ENCODE results near the gene LRRK1. TPM values are rescaled to one million over a fixed set of nuclear protein-coding genes. Genes with fewer than 3 reads are reported as not detected.

LRRK1 gene
- total RNA-seq, 2 experiments from 2014 or later = 0.29 to 0.30 TPM

- Mint-ChIP-seq H3K36me3 (no peaks in the 10 kb centered on the region), H3K27me3 (no peaks in the 10 kb centered on the region), H3K4me1 (no peaks in the 10 kb centered on the region), H3K27ac (no peak overlapping the region), H3K9me3 (no peaks in the 10 kb centered on the region), H3K4me3 (no peak overlapping the region)
- no peak for DNase-seq
Observed at GRCh38 chr15:101054991-101055390, 135.8 kb downstream of the LRRK1 start.

DNA sequence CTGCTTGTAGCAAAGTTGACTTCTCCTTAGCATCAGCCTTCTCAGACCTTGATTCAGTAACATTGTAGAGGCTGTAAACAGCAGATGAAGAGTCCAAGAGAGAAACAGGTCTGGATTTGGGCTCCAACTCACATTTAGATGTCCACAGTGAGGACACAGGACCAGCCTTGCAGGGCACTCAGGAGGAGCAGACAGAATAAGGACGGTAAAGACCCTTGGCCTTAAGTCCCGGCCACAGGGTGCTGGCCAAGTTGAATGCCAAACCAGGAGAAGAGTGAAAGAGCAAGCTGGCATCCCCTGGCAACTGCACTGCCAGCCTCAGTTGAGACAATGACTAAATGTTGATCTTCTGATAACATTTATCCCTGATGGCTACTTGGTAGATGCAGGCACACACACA, 136.3 kb downstream of the LRRK1 start:
- H3K9me3 Mint-ChIP-seq = no peaks in the 10 kb centered on the region

GRCh38 chr15:101056366-101057334, 137.5 kb downstream of the LRRK1 start:
- no peaks in the 10 kb centered on the region for H3K27me3 Mint-ChIP-seq
- no peak overlapping the region for H3K27ac Mint-ChIP-seq
- no peaks in the 10 kb centered on the region for H3K9me3 Mint-ChIP-seq
- H3K4me1 Mint-ChIP-seq = no peaks in the 10 kb centered on the region
- DNase-seq = no peak
- H3K4me3 Mint-ChIP-seq = no peak overlapping the region
- no peaks in the 10 kb centered on the region for H3K36me3 Mint-ChIP-seq

More for the DNA sequence above, 136.3 kb downstream of the LRRK1 start:
- Mint-ChIP-seq H3K36me3 (no peaks in the 10 kb centered on the region), H3K4me3 (no peak overlapping the region), H3K27me3 (no peaks in the 10 kb centered on the region), H3K27ac (no peak overlapping the region), H3K4me1 (no peaks in the 10 kb centered on the region)
- no peak for DNase-seq

DNA sequence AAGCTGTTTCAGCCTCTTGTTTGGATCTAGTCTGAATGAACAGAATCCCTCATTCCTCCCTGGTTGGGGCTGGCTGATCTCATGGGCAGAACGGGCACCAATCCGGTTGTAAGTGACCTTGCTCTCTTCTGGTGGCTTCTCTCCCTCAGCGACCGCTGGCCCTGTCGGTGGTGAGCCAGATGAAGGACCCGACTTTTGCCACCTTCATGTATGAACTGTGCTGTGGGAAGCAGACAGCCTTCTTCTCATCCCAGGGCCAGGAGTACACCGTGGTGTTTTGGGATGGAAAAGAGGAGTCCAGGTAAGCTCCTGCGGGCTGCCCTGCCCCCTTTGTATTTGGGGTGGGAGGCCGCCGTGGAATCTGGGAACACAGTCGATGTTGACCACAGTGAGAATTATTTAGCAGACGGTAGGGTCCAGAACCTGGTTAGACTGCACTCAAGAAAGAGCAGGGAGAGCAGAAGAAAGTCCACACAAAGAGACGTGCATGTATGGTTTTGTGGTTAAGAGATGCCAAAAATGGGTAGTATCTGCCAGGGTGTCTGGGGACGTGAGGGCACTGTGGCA, 138.8 kb downstream of the LRRK1 start:
- no peak for DNase-seq
- H3K27me3 Mint-ChIP-seq = no peaks in the 10 kb centered on the region
- H3K27ac Mint-ChIP-seq = no peak overlapping the region
- no peak overlapping the region for H3K4me3 Mint-ChIP-seq
- no peaks in the 10 kb centered on the region for H3K4me1 Mint-ChIP-seq
- no peaks in the 10 kb centered on the region for H3K9me3 Mint-ChIP-seq
- no peaks in the 10 kb centered on the region for H3K36me3 Mint-ChIP-seq

DNA sequence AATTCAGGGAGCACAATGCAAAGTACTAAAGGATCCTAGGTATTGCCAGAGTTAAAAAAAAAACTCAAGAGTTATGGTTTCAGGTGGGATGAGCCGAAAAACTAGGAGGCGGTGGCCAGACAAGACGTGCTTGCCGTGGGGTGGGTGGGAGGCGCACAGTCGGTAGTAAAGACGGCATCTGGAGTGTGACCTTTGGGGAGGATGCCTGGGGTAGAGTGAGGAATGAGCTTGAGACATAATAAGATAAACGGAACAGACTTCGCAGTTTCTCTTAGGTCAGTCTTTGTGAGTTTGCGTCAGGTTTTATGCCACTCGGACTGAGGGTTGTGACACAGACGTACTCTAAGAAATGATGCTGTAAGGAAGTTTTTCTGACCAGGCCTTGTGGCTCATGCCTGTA, 139.6 kb downstream of the LRRK1 start:
- Mint-ChIP-seq H3K9me3 (no peaks in the 10 kb centered on the region), H3K4me1 (no peaks in the 10 kb centered on the region), H3K27ac (no peak overlapping the region), H3K4me3 (no peak overlapping the region), H3K27me3 (no peaks in the 10 kb centered on the region), H3K36me3 (no peaks in the 10 kb centered on the region)
- DNase-seq = no peak

DNA sequence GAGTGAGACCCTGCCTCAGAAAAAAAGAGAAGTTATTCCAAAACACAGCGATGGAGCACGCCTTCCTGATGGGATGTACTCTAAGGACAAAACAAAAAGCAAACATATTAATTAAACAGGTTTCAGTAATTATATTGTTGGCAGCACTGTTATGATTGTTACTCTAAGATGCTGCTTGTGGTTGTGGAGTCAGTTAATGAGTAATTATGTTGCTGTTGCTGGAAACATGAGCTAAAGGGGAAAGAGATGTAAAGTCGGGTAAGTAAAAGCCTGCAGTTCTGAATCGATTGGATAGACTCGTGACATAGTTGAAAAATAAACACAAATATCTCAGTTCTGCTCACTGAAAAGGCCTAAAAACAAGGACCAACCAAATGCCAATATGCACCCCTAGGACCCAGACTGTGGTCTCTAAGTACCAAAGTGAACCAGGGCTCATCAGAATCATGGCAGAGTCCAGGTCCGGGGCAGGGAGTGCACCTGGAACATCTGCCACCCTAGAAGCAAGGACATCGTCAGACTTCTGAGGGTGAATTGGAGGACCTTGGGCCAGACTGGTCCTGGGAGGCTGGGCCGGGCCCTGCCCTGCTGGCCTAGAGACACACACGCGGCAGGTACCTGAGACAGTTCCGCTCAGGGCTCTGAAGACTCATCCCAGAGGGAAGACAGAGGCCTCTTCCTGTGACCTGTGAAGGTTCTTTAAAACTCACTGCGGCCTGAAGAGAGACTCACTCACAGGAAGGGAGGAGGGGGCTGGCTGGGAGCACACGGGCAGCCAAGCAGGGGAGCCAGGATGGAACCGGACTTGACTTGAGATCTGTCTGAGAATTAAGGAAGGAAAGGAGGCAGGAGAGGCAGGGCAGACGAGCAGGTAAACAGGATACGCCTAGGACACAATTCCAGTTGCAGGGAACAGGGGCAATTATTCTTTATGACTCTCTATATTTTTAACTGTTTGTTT, 140.5 kb downstream of the LRRK1 start:
- Mint-ChIP-seq H3K9me3 (no peaks in the 10 kb centered on the region), H3K36me3 (no peaks in the 10 kb centered on the region), H3K27me3 (no peaks in the 10 kb centered on the region), H3K27ac (no peak overlapping the region), H3K4me1 (no peaks in the 10 kb centered on the region), H3K4me3 (no peak overlapping the region)
- no peak for DNase-seq

DNA sequence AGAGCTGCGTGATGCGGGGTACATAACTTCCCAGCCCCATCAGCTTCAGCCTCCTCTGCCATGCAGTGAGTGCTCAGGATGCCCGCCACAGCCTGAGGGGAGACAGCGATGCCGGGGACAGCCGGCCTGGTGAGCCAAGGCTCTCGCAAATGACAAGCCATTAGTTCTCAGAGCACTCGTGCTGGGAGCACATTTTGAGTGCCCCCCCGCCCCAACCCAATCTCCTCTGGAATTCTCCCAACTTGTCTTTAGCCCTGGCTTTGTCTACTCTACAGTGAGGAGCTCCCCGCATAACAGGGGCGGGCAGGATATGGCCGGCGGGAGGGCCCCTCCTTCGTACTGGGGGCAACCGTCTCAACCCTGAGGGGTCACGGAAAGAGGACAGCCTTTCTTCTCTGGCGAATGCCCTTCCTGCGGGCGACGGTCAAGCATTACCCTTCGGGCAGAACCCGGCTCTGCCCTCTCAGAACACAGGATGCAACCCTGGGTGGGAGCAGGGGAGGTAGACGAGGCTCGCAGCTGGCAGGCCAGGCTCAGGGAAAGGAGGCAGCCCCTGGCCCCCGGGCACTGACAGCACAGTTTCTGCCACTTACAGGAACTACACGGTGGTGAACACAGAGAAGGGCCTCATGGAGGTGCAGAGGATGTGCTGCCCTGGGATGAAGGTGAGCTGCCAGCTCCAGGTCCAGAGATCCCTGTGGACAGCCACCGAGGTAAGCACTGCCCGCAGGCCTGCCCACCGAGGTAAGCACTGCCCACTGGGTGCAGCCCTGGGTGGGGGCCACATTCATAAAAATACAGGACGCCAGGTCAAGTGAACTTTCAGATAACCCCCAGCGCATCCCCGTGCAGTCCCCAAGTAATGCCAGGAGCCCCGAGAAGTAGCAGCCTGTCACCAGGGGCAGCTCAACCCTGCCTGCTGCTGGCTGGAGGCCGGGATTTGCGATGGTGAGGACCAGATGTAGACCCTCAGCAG, 141.7 kb downstream of the LRRK1 start:
- H3K4me3 Mint-ChIP-seq = no peak overlapping the region
- no peaks in the 10 kb centered on the region for H3K9me3 Mint-ChIP-seq
- no peak overlapping the region for H3K27ac Mint-ChIP-seq
- DNase-seq = no peak
- H3K36me3 Mint-ChIP-seq = no peaks in the 10 kb centered on the region
- H3K27me3 Mint-ChIP-seq = no peaks in the 10 kb centered on the region
- H3K4me1 Mint-ChIP-seq = no peaks in the 10 kb centered on the region

DNA sequence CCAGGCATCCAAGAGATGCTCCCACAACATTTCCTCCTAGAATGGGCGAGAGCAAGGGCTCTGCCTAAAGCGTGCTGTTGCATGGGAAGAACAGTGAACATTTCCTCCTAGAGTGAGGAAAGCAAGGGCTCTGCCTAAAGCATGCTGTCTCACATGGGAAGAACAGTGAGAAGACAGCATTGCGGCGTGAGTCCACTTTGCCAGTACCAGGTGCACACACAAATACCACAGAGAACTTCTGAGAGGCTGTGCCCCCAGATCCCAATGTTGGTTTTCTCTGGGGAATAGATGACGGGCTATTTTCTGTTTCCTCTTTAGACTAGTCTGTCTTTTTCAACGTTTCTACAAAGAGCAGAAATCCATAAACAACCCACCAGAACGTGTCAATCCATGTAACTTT, 142.9 kb downstream of the LRRK1 start:
- no peaks in the 10 kb centered on the region for H3K9me3 Mint-ChIP-seq
- no peak for DNase-seq
- H3K4me3 Mint-ChIP-seq = no peak overlapping the region
- no peaks in the 10 kb centered on the region for H3K27me3 Mint-ChIP-seq
- H3K27ac Mint-ChIP-seq = no peak overlapping the region
- H3K4me1 Mint-ChIP-seq = no peaks in the 10 kb centered on the region
- no peaks in the 10 kb centered on the region for H3K36me3 Mint-ChIP-seq

DNA sequence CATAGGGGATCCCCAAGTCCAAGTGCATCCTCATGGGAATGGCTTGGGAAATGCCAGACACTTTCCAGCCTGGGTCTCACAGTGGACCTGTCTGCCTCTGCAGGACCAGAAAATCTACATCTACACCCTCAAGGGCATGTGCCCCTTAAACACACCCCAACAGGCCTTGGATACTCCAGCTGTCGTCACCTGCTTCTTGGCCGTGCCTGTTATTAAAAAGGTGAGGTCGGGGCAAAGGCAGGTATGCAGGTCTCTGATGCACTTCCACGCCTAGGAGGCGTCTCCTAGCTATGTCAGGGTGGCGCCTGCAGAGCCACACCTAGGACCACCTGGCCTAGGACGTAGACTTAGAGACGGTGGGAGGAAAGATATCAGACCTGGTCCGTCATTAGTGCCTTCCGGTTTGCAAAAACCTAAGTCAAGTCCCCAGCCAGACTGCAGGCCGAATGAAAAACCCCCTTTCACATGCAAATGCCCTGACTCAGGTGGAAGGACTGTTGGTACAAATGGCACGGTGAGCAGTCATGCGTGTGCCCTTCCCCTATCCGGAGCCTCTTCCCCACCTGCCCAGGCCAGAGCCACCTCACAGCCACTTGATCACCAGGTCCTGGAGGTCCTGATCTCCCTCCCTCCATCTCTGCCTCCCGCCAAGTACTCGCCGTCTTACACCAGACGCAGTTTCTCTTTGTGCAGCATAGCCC, 143.5 kb downstream of the LRRK1 start:
- DNase-seq = no peak
- Mint-ChIP-seq H3K27ac (no peak overlapping the region), H3K4me1 (no peaks in the 10 kb centered on the region), H3K4me3 (no peak overlapping the region), H3K9me3 (no peaks in the 10 kb centered on the region), H3K27me3 (no peaks in the 10 kb centered on the region), H3K36me3 (no peaks in the 10 kb centered on the region)

DNA sequence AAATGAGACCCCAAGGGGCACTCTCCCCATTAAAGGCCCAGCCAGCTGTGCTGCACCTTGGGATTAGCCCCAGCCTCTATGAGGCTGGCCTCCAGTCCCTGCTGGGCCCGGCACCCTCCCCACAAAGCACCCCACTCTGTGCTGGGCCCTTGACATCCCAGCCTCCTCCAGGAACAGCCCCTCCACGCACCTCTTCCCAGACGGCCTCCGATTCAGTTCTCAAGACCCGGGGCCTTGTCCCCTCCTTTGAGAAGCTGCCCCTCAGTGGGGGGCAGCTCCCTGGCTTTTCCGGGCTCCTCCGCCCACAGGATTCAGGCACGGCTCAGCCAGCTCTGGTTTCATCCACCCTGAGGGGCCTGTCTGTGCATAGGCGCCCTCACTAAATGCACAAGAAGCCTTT, 144.1 kb downstream of the LRRK1 start:
- Mint-ChIP-seq H3K9me3 (no peaks in the 10 kb centered on the region), H3K27me3 (no peaks in the 10 kb centered on the region), H3K4me1 (no peaks in the 10 kb centered on the region), H3K4me3 (no peak overlapping the region), H3K36me3 (no peaks in the 10 kb centered on the region), H3K27ac (no peak overlapping the region)
- no peak for DNase-seq

GRCh38 chr15:101063891-101064794, 145.0 kb downstream of the LRRK1 start:
- no peaks in the 10 kb centered on the region for H3K27me3 Mint-ChIP-seq
- DNase-seq = no peak
- H3K4me3 Mint-ChIP-seq = no peak overlapping the region
- H3K27ac Mint-ChIP-seq = no peak overlapping the region
- no peaks in the 10 kb centered on the region for H3K9me3 Mint-ChIP-seq
- no peaks in the 10 kb centered on the region for H3K36me3 Mint-ChIP-seq
- no peaks in the 10 kb centered on the region for H3K4me1 Mint-ChIP-seq

DNA sequence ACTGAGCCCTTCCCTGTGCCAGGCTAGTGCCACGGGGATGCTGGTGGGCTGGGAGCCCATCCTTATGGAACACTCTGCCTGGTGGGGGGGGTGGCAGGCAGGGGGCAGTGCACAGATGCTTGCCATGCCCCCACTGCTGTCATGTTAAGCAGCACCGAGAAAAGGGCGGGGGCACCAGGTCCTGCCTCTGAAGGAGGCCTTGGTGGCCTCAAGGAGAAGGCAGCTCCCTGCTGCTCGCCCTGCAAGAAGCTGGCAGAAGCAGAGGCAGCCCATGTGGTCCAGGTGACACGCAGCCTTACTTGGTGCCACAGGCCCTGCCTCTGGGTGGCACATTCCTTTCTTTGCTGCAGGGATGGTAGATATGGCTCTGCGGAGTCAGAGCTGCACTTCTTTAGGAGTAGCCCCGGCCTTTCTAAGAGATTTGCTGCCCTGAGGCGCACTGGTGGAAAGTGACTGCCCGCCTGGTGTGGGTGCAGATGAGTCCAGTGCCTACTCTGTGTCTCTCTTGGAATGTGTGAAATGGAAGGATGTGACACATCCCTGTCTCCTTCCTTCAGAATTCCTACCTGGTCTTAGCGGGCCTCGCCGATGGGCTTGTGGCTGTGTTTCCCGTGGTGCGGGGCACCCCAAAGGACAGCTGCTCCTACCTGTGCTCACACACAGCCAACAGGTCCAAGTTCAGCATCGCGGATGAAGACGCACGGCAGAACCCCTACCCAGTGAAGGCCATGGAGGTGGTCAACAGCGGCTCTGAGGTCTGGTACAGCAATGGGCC, 145.8 kb downstream of the LRRK1 start:
- DNase-seq = no peak
- Mint-ChIP-seq H3K36me3 (no peaks in the 10 kb centered on the region), H3K4me1 (peaks cover 3% of the 10 kb centered on the region), H3K27me3 (no peaks in the 10 kb centered on the region), H3K27ac (no peak overlapping the region), H3K4me3 (no peak overlapping the region), H3K9me3 (no peaks in the 10 kb centered on the region)

All from activated naive CD8-positive, alpha-beta T cell treated with anti-CD3 and anti-CD28 coated beads for 36 hours (primary cell).